ENCODE measurements around the gene CRIM1.

GRCh38 chr2:36339607-36340218, 15.9 kb upstream of the CRIM1 start:
- TF ChIP-seq CTCF (IDR thresholded peaks at IDR 0.05) (no peak), POLR2A (IDR thresholded peaks at IDR 0.05) (no peak)
